GM23338 (cell line): ENCODE measurements around the gene ATP8A2. TPM values are rescaled to one million over a fixed set of nuclear protein-coding genes. Genes with fewer than 3 reads are reported as not detected.

Experiments used
- ATAC-seq: fragments of 200-7000 bp; cut with Tn5 transposase; 3 replicates; pipeline ENCODE4 v1.9.1; 2020
- DNase-seq: peaks from one replicate; pipeline ENCODE4 v3.0.0-alpha.2; 2015; ENCODE audit warnings: low spot score
- H2AFZ ChIP-seq: fragments of 200-600 bp; sonication (generic); 2 replicates; pipeline ENCODE4 v1.8.0; 2016; ENCODE audit warnings: antibody characterized with exemption, mild to moderate bottlenecking, moderate library complexity
- H3F3A ChIP-seq: fragments of 200-600 bp; sonication (generic); replicated peaks from 2 replicates; pipeline ENCODE4 v1.8.0; 2017; ENCODE audit warnings: antibody characterized with exemption, mixed run types, low read depth
- H3K27ac ChIP-seq: fragments of 200-600 bp; sonication (generic); 2 replicates; pipeline ENCODE4 v1.6.1; 2016; ENCODE audit warnings: low read depth
- H3K27me3 ChIP-seq: fragments of 200-600 bp; sonication (generic); 2 replicates; pipeline ENCODE4 v1.8.0; 2016; ENCODE audit warnings: mild to moderate bottlenecking, mixed run types, moderate library complexity; ENCODE audit not compliant: insufficient read depth
- H3K36me3 ChIP-seq: fragments of 200-600 bp; sonication (generic); 2 replicates; pipeline ENCODE4 v1.8.0; 2016; ENCODE audit warnings: mild to moderate bottlenecking; ENCODE audit not compliant: insufficient read depth
- H3K4me1 ChIP-seq: fragments of 200-600 bp; sonication (generic); 2 replicates; pipeline ENCODE4 v1.8.0; 2016; ENCODE audit warnings: mild to moderate bottlenecking, moderate library complexity; ENCODE audit not compliant: insufficient read depth
- H3K4me2 ChIP-seq: fragments of 200-600 bp; sonication (generic); 2 replicates; pipeline ENCODE4 v1.7.1; 2017; ENCODE audit warnings: mixed run types
- H3K4me3 ChIP-seq: fragments of 200-600 bp; sonication (generic); 2 replicates; pipeline ENCODE4 v1.6.1; 2016; ENCODE audit warnings: mixed run types
- H3K79me2 ChIP-seq: fragments of 200-600 bp; sonication (generic); replicated peaks from 2 replicates; pipeline ENCODE4 v1.8.0; 2017; ENCODE audit warnings: mild to moderate bottlenecking; ENCODE audit not compliant: insufficient read depth
- H3K9me2 ChIP-seq: fragments of 200-600 bp; sonication (generic); 2 replicates; pipeline ENCODE4 v1.8.0; 2017; ENCODE audit not compliant: insufficient read depth
- H4K20me1 ChIP-seq: fragments of 200-600 bp; sonication (generic); replicated peaks from 2 replicates; pipeline ENCODE4 v1.8.0; 2017; ENCODE audit warnings: mild to moderate bottlenecking; ENCODE audit not compliant: insufficient read depth
- H3K27ac Mint-ChIP-seq: 2 replicates; pipeline ENCODE4 v1.8.0; 2020; ENCODE audit warnings: inconsistent platforms, mild to moderate bottlenecking, moderate library complexity, mixed read lengths
- H3K27me3 Mint-ChIP-seq: 3 replicates; pipeline ENCODE4 v1.8.0; 2022; ENCODE audit warnings: low read depth, mild to moderate bottlenecking, moderate library complexity, mixed read lengths, inconsistent platforms; ENCODE audit not compliant: insufficient read depth, poor library complexity
- H3K36me3 Mint-ChIP-seq: 3 replicates; pipeline ENCODE4 v1.8.0; 2021; ENCODE audit warnings: low read depth, mild to moderate bottlenecking, inconsistent platforms, moderate library complexity, mixed read lengths
- H3K4me1 Mint-ChIP-seq: 3 replicates; pipeline ENCODE4 v1.8.0; 2020; ENCODE audit warnings: mild to moderate bottlenecking, inconsistent platforms, mixed read lengths
- H3K4me3 Mint-ChIP-seq: 3 replicates; pipeline ENCODE4 v1.8.0; 2021; ENCODE audit warnings: moderate library complexity, mild to moderate bottlenecking, inconsistent platforms, mixed read lengths
- H3K9me3 Mint-ChIP-seq: 3 replicates; pipeline ENCODE4 v1.8.0; 2020; ENCODE audit warnings: moderate library complexity, mild to moderate bottlenecking, inconsistent platforms, mixed read lengths
- CREB1 ChIP-seq: fragments of 250-450 bp; sonication (Bioruptor Pico); IDR thresholded peaks from 2 replicates; pipeline ENCODE4 v1.5.0; 2020; ENCODE audit warnings: low read depth, mild to moderate bottlenecking, moderate library complexity
- ETS1 ChIP-seq: IDR thresholded peaks from 2 replicates; pipeline ENCODE4 v1.6.1; 2016; ENCODE audit warnings: antibody characterized with exemption
- EZH2 ChIP-seq: fragments of 200-600 bp; sonication (generic); IDR thresholded peaks from one replicate; pipeline ENCODE4 v1.8.0; 2017; ENCODE audit warnings: antibody characterized with exemption, mild to moderate bottlenecking, low read depth; ENCODE audit not compliant: unreplicated experiment
- EZH2phosphoT487 ChIP-seq: fragments of 200-600 bp; sonication (generic); IDR thresholded peaks from one replicate; pipeline ENCODE4 v1.8.1; 2018; ENCODE audit warnings: antibody characterized with exemption; ENCODE audit not compliant: unreplicated experiment
- JUNB ChIP-seq: IDR thresholded peaks from one replicate; pipeline ENCODE4 v1.6.1; 2016; ENCODE audit warnings: antibody characterized with exemption; ENCODE audit not compliant: unreplicated experiment
- NANOG ChIP-seq: IDR thresholded peaks from 2 replicates; pipeline ENCODE4 v1.6.1; 2016; ENCODE audit warnings: antibody characterized with exemption, borderline replicate concordance
- POLR2AphosphoS5 ChIP-seq: IDR thresholded peaks from 2 replicates; pipeline ENCODE4 v1.6.1; 2016; ENCODE audit warnings: antibody characterized with exemption, low read depth
- STAT1 ChIP-seq: IDR thresholded peaks from one replicate; pipeline ENCODE4 v1.6.1; 2016; ENCODE audit warnings: antibody characterized with exemption; ENCODE audit not compliant: unreplicated experiment
- ZNF114 ChIP-seq: fragments of 250-450 bp; sonication (Bioruptor Pico); IDR thresholded peaks from 2 replicates; pipeline ENCODE4 v1.5.0; 2020; ENCODE audit warnings: mild to moderate bottlenecking, moderate library complexity
- ZNF331 ChIP-seq: fragments of 250-450 bp; sonication (Bioruptor Pico); IDR thresholded peaks from 2 replicates; pipeline ENCODE4 v1.5.0; 2020; ENCODE audit warnings: low read depth, mild to moderate bottlenecking, moderate library complexity
- polyA plus RNA-seq: library from polyadenylated mRNA; unstranded; fragments of >200 nt; fragmentation: Nextera tagmentation; extraction: Ambion mirVana; gene quantifications from 2 replicates; pipeline ENCODE4 v1.2.1, GENCODE V29; 2016
- total RNA-seq: library from RNA; depleted of rRNA; stranded (reverse); fragments of >200 nt; shearing (Covaris generic); gene quantifications from 2 replicates; pipeline ENCODE4 v1.2.3, GENCODE V29; 2014
- TF ChIP-seq, protein P1 (sequence below): IDR thresholded peaks from one replicate; pipeline ENCODE4 v1.6.1; 2018; ENCODE audit warnings: antibody characterized with exemption; ENCODE audit not compliant: unreplicated experiment
- TF ChIP-seq, protein P2 (sequence below), 2 experiments: fragments of 200-600 bp in 1 of 2; sonication (generic) in 1 of 2; conservative IDR thresholded peaks; 2 replicates each; pipeline versions ENCODE4 v1.5.1 to v1.6.1; 2016 to 2017; ENCODE audit warnings: antibody characterized with exemption in 2 of 2, low read depth in 2 of 2, mild to moderate bottlenecking in 2 of 2, moderate library complexity in 1 of 2
- TF ChIP-seq, protein P3 (sequence below): fragments of 250-450 bp; sonication (Bioruptor Pico); IDR thresholded peaks from 2 replicates; pipeline ENCODE4 v1.5.0; 2020; ENCODE audit warnings: mild to moderate bottlenecking, moderate library complexity

Gene ATP8A2
- total and polyA plus RNA-seq, 2 experiments from 2014 or later, result 5.7 to 8.8 TPM

- TF ChIP-seq NANOG, result no peak
- no peak for TF ChIP-seq ZNF114
- no peak for TF ChIP-seq ZNF331 (CRISPR knock-in tag)
Measured at GRCh38 chr13:25796474-25796873, 424.7 kb downstream of the ATP8A2 start (continued).

GRCh38 chr13:25798998-25799397 lies 427.2 kb downstream of the ATP8A2 start:
- Mint-ChIP-seq H3K36me3 (no peaks in the 10 kb centered on the region), H3K9me3 (no peaks in the 10 kb centered on the region), H3K27ac (no peak overlapping the region), H3K4me1 (peaks cover 4% of the 10 kb centered on the region; the same call in 1 of the 3 replicates), H3K27me3 (no peaks in the 10 kb centered on the region), H3K4me3 (no peak overlapping the region)
- Histone ChIP-seq H3K27me3 (no peaks in the 10 kb centered on the region), H3K4me1 (no peaks in the 10 kb centered on the region), H3K27ac (no peak overlapping the region), H3F3A (no peaks in the 10 kb centered on the region), H4K20me1 (no peaks in the 10 kb centered on the region; the same call in 1 of the 2 replicates), H3K4me3 (no peak overlapping the region), H3K9me2 (no peaks in the 10 kb centered on the region), H3K4me2 (no peak overlapping the region), H3K79me2 (no peaks in the 10 kb centered on the region), H3K36me3 (no peaks in the 10 kb centered on the region), H2AFZ (no peak overlapping the region)
- DNase-seq (no peak), ATAC-seq (no peak)
- TF ChIP-seq, protein P1, sequence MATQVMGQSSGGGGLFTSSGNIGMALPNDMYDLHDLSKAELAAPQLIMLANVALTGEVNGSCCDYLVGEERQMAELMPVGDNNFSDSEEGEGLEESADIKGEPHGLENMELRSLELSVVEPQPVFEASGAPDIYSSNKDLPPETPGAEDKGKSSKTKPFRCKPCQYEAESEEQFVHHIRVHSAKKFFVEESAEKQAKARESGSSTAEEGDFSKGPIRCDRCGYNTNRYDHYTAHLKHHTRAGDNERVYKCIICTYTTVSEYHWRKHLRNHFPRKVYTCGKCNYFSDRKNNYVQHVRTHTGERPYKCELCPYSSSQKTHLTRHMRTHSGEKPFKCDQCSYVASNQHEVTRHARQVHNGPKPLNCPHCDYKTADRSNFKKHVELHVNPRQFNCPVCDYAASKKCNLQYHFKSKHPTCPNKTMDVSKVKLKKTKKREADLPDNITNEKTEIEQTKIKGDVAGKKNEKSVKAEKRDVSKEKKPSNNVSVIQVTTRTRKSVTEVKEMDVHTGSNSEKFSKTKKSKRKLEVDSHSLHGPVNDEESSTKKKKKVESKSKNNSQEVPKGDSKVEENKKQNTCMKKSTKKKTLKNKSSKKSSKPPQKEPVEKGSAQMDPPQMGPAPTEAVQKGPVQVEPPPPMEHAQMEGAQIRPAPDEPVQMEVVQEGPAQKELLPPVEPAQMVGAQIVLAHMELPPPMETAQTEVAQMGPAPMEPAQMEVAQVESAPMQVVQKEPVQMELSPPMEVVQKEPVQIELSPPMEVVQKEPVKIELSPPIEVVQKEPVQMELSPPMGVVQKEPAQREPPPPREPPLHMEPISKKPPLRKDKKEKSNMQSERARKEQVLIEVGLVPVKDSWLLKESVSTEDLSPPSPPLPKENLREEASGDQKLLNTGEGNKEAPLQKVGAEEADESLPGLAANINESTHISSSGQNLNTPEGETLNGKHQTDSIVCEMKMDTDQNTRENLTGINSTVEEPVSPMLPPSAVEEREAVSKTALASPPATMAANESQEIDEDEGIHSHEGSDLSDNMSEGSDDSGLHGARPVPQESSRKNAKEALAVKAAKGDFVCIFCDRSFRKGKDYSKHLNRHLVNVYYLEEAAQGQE, result no peak
- TF ChIP-seq EZH2phosphoT487 (no peak), EZH2 (no peak), NANOG (no peak), ZNF114 (no peak), ZNF331 (CRISPR knock-in tag) (no peak), POLR2AphosphoS5 (no peak), ETS1 (no peak), JUNB (no peak), CREB1 (CRISPR knock-in tag) (no peak), STAT1 (no peak)
- TF ChIP-seq, protein P2, sequence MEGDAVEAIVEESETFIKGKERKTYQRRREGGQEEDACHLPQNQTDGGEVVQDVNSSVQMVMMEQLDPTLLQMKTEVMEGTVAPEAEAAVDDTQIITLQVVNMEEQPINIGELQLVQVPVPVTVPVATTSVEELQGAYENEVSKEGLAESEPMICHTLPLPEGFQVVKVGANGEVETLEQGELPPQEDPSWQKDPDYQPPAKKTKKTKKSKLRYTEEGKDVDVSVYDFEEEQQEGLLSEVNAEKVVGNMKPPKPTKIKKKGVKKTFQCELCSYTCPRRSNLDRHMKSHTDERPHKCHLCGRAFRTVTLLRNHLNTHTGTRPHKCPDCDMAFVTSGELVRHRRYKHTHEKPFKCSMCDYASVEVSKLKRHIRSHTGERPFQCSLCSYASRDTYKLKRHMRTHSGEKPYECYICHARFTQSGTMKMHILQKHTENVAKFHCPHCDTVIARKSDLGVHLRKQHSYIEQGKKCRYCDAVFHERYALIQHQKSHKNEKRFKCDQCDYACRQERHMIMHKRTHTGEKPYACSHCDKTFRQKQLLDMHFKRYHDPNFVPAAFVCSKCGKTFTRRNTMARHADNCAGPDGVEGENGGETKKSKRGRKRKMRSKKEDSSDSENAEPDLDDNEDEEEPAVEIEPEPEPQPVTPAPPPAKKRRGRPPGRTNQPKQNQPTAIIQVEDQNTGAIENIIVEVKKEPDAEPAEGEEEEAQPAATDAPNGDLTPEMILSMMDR (conservative IDR thresholded peaks at IDR 0.05; ENCODE audit: low read depth in 2 of 2), result no peak
- TF ChIP-seq, protein P3, sequence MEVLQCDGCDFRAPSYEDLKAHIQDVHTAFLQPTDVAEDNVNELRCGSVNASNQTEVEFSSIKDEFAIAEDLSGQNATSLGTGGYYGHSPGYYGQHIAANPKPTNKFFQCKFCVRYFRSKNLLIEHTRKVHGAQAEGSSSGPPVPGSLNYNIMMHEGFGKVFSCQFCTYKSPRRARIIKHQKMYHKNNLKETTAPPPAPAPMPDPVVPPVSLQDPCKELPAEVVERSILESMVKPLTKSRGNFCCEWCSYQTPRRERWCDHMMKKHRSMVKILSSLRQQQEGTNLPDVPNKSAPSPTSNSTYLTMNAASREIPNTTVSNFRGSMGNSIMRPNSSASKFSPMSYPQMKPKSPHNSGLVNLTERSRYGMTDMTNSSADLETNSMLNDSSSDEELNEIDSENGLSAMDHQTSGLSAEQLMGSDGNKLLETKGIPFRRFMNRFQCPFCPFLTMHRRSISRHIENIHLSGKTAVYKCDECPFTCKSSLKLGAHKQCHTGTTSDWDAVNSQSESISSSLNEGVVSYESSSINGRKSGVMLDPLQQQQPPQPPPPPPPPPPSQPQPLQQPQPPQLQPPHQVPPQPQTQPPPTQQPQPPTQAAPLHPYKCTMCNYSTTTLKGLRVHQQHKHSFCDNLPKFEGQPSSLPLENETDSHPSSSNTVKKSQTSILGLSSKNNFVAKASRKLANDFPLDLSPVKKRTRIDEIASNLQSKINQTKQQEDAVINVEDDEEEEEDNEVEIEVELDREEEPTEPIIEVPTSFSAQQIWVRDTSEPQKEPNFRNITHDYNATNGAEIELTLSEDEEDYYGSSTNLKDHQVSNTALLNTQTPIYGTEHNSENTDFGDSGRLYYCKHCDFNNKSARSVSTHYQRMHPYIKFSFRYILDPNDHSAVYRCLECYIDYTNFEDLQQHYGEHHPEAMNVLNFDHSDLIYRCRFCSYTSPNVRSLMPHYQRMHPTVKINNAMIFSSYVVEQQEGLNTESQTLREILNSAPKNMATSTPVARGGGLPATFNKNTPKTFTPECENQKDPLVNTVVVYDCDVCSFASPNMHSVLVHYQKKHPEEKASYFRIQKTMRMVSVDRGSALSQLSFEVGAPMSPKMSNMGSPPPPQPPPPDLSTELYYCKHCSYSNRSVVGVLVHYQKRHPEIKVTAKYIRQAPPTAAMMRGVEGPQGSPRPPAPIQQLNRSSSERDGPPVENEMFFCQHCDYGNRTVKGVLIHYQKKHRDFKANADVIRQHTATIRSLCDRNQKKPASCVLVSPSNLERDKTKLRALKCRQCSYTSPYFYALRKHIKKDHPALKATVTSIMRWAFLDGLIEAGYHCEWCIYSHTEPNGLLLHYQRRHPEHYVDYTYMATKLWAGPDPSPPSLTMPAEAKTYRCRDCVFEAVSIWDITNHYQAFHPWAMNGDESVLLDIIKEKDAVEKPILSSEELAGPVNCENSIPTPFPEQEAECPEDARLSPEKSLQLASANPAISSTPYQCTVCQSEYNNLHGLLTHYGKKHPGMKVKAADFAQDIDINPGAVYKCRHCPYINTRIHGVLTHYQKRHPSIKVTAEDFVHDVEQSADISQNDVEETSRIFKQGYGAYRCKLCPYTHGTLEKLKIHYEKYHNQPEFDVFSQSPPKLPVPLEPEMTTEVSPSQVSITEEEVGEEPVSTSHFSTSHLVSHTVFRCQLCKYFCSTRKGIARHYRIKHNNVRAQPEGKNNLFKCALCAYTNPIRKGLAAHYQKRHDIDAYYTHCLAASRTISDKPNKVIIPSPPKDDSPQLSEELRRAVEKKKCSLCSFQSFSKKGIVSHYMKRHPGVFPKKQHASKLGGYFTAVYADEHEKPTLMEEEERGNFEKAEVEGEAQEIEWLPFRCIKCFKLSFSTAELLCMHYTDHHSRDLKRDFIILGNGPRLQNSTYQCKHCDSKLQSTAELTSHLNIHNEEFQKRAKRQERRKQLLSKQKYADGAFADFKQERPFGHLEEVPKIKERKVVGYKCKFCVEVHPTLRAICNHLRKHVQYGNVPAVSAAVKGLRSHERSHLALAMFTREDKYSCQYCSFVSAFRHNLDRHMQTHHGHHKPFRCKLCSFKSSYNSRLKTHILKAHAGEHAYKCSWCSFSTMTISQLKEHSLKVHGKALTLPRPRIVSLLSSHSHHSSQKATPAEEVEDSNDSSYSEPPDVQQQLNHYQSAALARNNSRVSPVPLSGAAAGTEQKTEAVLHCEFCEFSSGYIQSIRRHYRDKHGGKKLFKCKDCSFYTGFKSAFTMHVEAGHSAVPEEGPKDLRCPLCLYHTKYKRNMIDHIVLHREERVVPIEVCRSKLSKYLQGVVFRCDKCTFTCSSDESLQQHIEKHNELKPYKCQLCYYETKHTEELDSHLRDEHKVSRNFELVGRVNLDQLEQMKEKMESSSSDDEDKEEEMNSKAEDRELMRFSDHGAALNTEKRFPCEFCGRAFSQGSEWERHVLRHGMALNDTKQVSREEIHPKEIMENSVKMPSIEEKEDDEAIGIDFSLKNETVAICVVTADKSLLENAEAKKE (CRISPR knock-in tag), result no peak
